Upper lobe of right lung (tissue), 1 donor: Measurements from ENCODE around the gene DNAI1. TPM values are rescaled to one million over a fixed set of nuclear protein-coding genes. Genes with fewer than 3 reads are reported as not detected.

Experiments used
- ATAC-seq: fragments of 200-7000 bp; cut with Tn5 transposase; one replicate; pipeline ENCODE4 v1.9.1; 2020; ENCODE audit warnings: mild to moderate bottlenecking, moderate library complexity
- DNase-seq: peaks from one replicate; pipeline ENCODE4 v3.0.0-alpha.2; 2020
- H3K27ac ChIP-seq: fragments of 200-600 bp; one replicate; pipeline ENCODE4 v1.8.0; 2022
- H3K27me3 ChIP-seq: fragments of 200-600 bp; one replicate; pipeline ENCODE4 v1.8.0; 2022; ENCODE audit warnings: mild to moderate bottlenecking
- H3K36me3 ChIP-seq: fragments of 200-600 bp; one replicate; pipeline ENCODE4 v1.8.0; 2022
- H3K4me1 ChIP-seq: fragments of 200-600 bp; one replicate; pipeline ENCODE4 v1.8.0; 2022
- H3K4me3 ChIP-seq: fragments of 200-600 bp; one replicate; pipeline ENCODE4 v1.8.0; 2022; ENCODE audit warnings: mild to moderate bottlenecking
- H3K9me3 ChIP-seq: fragments of 200-600 bp; one replicate; pipeline ENCODE4 v1.8.0; 2022
- CTCF ChIP-seq: fragments of 200-600 bp; IDR thresholded peaks from one replicate; pipeline ENCODE4 v1.8.0; 2022; ENCODE audit warnings: antibody characterized with exemption
- intact Hi-C: fragments of 100-400 bp; cut with DNase I; formaldehyde crosslinking; loops from one replicate; pipeline ENCODE4 v1.11.0; 2022
- total RNA-seq: library from RNA; stranded (reverse); fragmentation: NEBNext Ultra II Directional; extraction: Animal tissue kit (Norgen Biotek cat#: 25700); gene quantifications from one replicate; pipeline ENCODE4 v1.2.1, GENCODE V29; 2021
- donor health status: DM: no; HTN: yes; CAD: no; lungs with severe emphysema.

Gene DNAI1
- total RNA-seq, 1 donor from 2014 or later, result not detected

- peaks cover 12% of the 10 kb centered on the region for H3K4me1 ChIP-seq
- H3K36me3 ChIP-seq, result no peaks in the 10 kb centered on the region
- TF ChIP-seq CTCF, result no peak
- no peaks in the 10 kb centered on the region for H3K9me3 ChIP-seq
- no peaks in the 10 kb centered on the region for H3K27me3 ChIP-seq
- ATAC-seq (no peak), DNase-seq (no peak)
- intact Hi-C loops, result loop anchor here (10.0 kb wide), 1 partner anchor 51 kb away; no protein-coding TSS in a partner anchor
- no peak overlapping the region for H3K27ac ChIP-seq
- no peak overlapping the region for H3K4me3 ChIP-seq
Observed at GRCh38 chr9:34443976-34444375, 14.6 kb upstream of the DNAI1 start.

GRCh38 chr9:34446468-34446891 lies 12.1 kb upstream of the DNAI1 start:
- Histone ChIP-seq H3K4me1 (peaks cover 11% of the 10 kb centered on the region), H3K9me3 (no peaks in the 10 kb centered on the region), H3K36me3 (no peaks in the 10 kb centered on the region), H3K4me3 (no peak overlapping the region), H3K27ac (no peak overlapping the region), H3K27me3 (no peaks in the 10 kb centered on the region)
- intact Hi-C loops, result loop anchor here (10.0 kb wide), 1 partner anchor 48 kb away; no protein-coding TSS in a partner anchor
- ATAC-seq (no peak), DNase-seq (no peak)
- TF ChIP-seq CTCF, result no peak

- Histone ChIP-seq H3K36me3 (no peaks in the 10 kb centered on the region), H3K4me3 (no peak overlapping the region), H3K4me1 (peaks cover 12% of the 10 kb centered on the region), H3K9me3 (no peaks in the 10 kb centered on the region), H3K27me3 (no peaks in the 10 kb centered on the region), H3K27ac (no peak overlapping the region)
- no peak for TF ChIP-seq CTCF
- ATAC-seq, result no peak
- intact Hi-C loops, result loop anchor here (10.0 kb wide), 1 partner anchor 48 kb away; no protein-coding TSS in a partner anchor
- no peak for DNase-seq
Observed at GRCh38 chr9:34446951-34447350, 11.7 kb upstream of the DNAI1 start.

GRCh38 chr9:34450644-34451043 lies 8.0 kb upstream of the DNAI1 start:
- DNase-seq (no peak), ATAC-seq (no peak)
- no peaks in the 10 kb centered on the region for H3K36me3 ChIP-seq
- no peaks in the 10 kb centered on the region for H3K27me3 ChIP-seq
- H3K27ac ChIP-seq, result no peak overlapping the region
- no peak for TF ChIP-seq CTCF
- no peak overlapping the region for H3K4me3 ChIP-seq
- intact Hi-C loops, result no loop called here
- peaks cover 12% of the 10 kb centered on the region for H3K4me1 ChIP-seq
- H3K9me3 ChIP-seq, result no peaks in the 10 kb centered on the region

GRCh38 chr9:34451135-34451534 lies 7.5 kb upstream of the DNAI1 start:
- TF ChIP-seq CTCF, result no peak
- H3K4me1 ChIP-seq, result peaks cover 12% of the 10 kb centered on the region
- intact Hi-C loops, result no loop called here
- no peaks in the 10 kb centered on the region for H3K27me3 ChIP-seq
- H3K9me3 ChIP-seq, result no peaks in the 10 kb centered on the region
- peak overlapping the region; percentile 5 for H3K27ac ChIP-seq
- peak; percentile 28 for ATAC-seq
- H3K4me3 ChIP-seq, result no peak overlapping the region
- DNase-seq, result no peak
- no peaks in the 10 kb centered on the region for H3K36me3 ChIP-seq

- DNase-seq (no peak), ATAC-seq (no peak)
- intact Hi-C loops, result no loop called here
- H3K9me3 ChIP-seq, result no peaks in the 10 kb centered on the region
- no peak overlapping the region for H3K4me3 ChIP-seq
- peak overlapping the region; percentile 5 for H3K27ac ChIP-seq
- H3K4me1 ChIP-seq, result peaks cover 12% of the 10 kb centered on the region
- no peaks in the 10 kb centered on the region for H3K36me3 ChIP-seq
- no peak for TF ChIP-seq CTCF
- no peaks in the 10 kb centered on the region for H3K27me3 ChIP-seq
Observed at GRCh38 chr9:34451545-34451944, 7.1 kb upstream of the DNAI1 start.
